Activated CD4-positive, alpha-beta T cell treated with anti-CD3 and anti-CD28 coated beads for 4 hours (primary cell): ENCODE measurements around the gene SORBS2.

Source experiments
- DNase-seq, 2 donors: peaks; one replicate each; pipeline ENCODE4 v3.0.0-alpha.2; 2020

Gene SORBS2

DNA sequence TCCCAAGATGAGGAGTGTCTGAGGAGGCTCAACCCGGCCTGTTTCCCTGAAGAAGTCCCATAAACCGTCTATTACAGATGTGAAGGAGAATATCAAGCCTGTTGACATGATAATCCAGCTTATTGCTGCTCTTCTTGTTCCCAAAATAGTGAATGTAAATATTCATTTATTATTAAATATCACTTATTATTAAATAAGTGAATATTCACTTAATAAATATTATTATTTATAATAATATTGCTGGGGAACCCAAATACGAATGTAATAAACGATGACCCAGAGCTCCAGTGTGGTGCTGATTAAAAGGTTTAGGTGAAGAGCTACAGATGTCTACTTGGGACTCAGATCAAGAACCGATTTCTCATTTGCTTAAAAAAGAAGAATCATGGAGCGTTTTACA is 23.8 kb upstream of the SORBS2 start:
- DNase-seq = no peak

DNA sequence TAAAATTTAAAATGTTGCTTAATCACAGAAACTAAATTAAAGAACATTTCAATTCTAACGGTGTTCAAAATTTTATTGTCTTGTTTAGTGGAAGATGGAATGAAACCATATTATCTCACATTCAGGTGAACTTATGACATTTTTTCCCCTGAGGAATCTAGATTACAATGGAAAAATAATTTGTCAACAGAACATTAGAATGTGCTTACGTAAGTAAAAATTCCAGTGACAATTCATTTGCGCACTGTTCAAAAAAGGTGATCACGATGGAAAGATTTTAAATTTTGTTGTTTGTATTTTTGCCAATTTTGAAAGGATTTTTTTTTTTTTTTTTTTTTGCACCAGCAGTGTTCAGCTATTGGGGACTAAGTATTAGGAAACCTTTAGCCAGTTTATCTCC is 23.3 kb upstream of the SORBS2 start:
- no peak for DNase-seq

DNA sequence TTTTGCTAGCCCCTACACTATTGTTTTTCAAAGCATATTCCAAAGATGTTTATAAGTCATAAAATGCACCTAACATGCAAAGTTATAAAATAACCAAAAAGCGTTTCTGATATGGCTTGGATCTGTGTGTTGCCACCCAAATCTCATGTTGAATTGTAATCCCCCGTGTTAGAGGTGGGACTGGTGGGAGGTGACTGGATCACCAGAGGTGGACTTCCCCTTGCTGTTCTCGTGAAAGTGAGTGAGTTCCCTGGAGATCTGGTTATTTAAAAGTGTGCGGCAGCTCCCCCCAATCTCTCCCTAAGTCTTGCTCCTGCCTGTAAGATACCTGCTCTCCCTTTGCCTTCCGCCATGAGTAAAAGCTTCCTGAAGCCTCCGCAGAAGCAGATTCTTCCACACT is 22.8 kb upstream of the SORBS2 start:
- no peak for DNase-seq

DNA sequence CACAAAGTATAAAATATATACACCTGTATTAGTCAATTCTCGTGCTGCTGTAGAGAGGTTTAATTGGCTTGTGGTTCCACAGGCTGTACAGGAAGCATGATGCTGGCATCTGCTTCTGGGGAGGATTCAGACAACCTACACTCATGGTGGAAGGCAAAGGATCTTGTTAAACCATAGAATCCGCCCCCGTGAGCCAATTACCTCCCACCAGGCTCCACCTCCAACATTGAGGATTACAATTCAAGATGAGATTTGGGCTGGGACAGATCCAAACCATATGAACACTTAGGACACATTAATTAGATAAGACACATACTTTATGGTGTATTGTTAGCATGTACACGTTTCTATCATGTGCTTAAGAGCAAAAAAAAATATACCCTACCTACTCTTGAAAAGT is 22.1 kb upstream of the SORBS2 start:
- no peak for DNase-seq

- DNase-seq = no peak
Measured at GRCh38 chr4:185833055-185833598, 21.1 kb upstream of the SORBS2 start.

DNA sequence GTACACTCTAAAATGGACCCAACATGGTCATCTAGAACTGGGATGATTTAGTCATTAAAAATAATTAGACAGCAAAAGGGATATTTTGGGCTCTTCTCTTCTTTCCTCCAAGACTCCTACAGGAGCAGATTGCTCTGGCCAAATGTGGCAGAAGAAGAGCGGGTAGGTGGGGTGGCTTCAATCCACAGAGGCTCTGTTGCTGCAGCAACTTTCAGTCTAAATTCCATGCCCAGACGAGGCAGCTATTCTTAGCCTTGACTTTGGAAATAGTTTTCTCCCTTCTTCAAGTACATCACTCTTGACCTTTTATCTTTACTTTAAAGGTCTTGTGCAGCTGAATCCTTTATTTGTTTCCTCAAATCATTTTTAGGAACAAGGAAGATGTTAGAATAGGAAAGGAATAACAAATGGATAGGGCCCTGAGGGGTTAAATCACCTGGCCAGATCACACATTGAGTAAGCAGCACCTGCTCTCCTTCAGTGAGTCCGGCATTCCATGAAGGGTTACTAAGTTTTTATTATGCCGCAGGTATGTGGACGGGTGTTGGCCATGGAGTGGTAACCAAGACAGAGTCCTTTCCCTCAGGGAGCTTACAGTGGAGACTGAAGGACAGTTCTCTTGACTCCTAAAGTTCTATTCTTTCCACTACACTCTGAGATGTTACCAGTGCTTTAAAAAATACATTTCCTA is 19.3 kb upstream of the SORBS2 start:
- no peak for DNase-seq

- DNase-seq = no peak
Measured at GRCh38 chr4:185830263-185830994, 18.4 kb upstream of the SORBS2 start.

DNA sequence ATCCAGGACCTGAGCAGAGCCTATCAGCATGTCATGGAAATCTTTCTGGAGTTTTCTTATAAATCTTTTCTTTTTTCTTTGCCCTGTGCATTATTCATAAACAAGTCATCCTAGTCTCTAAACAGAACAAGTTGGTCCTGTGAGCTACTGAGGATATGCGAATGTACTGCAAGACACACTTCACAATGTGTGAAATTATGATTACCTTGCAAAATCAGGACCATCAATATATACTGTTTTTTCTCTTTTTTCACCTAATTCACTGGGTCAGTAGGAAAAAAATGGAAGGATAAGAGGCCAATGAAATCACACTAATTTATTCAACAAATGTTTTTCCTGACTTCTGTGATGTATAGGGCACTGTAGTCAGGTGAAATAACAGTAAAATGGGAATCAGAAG is 14.4 kb upstream of the SORBS2 start:
- DNase-seq = no peak

DNA sequence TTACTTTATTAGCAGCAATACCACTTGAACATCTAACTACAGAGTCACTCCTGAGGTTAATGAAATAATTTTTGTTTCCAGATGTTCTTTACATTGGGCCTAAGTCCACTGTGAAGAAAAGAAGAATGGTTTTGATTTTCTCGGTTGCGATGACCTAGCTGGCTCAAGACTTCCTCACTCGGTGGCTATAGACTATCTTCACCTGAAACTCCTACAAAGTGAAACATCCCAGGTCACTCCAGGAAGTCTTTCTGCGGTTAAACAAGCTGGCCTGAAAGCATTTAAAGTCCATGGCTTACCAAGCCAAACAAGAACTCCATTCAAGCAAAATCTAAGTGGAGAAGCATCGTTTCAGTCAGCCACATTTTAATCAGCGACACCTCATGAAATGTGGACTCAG is 13.7 kb upstream of the SORBS2 start:
- DNase-seq = no peak

- no peak for DNase-seq
Measured at GRCh38 chr4:185822791-185823190, 10.8 kb upstream of the SORBS2 start.

DNA sequence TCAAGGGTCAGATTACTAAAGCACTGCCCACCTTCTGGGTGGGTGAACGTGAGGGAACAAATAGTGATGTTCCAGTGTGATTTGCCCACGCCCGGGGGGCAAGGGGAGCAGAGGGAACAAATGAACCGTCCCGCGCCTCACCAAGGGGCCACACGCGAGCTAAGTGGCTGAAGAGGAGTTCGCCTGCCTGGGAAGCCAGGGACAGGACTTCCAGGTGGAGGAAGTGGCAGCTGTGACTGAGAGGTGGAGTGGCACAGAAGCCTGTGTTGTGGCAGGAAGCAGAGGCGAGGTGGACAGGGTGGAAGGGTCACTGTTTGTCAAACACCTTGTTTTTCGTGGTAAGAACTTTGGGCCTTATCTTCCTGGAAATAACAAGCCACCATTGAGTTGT is 9.0 kb upstream of the SORBS2 start:
- DNase-seq = no peak

- no peak for DNase-seq
Measured at GRCh38 chr4:185820146-185821028, 8.4 kb upstream of the SORBS2 start.

DNA sequence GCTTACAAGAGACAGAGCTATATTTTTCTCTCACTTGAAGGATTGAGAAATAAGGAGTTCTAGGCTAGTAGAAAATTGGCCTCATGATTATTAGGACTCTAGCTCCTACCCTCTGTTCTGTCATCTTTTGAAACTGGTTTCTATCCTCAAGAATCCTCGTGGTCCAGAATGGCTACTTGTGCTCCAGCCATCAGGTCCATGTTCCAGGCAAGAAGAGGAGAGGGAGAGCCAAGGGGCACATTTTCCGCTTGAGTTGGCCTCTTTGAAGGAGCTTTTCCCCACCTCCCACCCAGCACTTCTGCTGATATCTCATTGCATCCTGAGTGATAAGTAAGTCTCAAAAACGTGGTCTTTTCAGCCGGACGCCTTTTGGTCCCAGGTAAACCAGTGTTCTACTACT is 7.2 kb upstream of the SORBS2 start:
- no peak for DNase-seq

- DNase-seq = no peak
Measured at GRCh38 chr4:185817403-185817818, 5.4 kb upstream of the SORBS2 start.

- no peak for DNase-seq
Measured at GRCh38 chr4:185813133-185813532, 1.1 kb upstream of the SORBS2 start.

DNA sequence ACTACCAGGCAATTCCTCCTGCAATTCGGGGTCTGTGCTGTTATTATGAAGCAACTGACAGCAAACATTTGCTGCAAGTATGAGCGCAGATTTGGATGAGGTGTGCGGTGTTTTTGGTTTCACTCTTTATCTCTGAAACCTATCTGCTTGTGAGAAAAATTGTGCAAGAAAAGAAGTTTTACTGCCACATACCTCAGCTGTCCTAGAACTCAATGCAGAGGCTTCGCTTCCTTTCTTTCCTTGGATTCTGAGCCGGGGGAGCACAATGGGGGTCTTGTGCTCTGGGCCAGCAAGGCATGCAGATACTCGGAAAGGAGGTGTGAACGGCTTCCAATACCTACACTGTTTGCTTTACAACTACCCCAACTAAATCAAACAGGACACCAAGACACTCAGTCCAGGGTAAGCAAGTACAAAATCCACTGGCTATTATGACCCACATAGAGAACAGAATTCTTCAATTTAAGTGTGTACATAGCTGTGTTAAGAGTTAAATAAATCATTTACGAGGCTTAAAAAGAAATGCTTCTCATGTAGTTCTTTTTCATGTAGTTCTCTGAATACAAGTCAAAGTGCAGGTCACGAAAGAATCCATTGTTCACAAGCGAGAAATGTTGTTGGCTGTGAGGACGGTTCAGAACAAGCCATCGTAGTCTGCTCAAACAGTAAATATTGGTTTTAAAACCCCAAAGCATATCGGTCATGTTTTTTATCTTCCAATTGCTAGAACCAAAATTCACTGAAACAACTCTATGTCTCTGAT is 1.1 kb downstream of the SORBS2 start:
- no peak for DNase-seq

GRCh38 chr4:185809533-185810071 is 2.4 kb downstream of the SORBS2 start:
- DNase-seq = no peak

DNA sequence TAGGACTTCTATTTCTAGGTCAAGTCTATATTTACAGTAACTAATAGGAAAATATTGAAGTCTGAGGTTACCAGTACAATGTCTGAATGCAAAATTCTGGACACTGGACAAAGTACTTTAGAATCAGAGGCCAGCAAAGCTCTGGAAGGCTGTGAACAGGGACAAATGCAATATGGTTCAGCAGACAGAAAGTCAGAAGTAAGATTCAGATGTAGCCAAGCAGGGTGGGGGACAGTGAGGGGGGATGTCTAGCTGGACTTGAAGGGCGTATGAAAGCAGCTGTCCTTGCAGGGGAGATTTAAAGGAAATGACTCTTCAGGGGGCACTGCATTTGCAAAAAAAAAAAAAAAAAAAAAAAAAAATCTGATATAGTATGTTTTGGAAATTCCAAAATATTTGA is 2.9 kb downstream of the SORBS2 start:
- no peak for DNase-seq

DNA sequence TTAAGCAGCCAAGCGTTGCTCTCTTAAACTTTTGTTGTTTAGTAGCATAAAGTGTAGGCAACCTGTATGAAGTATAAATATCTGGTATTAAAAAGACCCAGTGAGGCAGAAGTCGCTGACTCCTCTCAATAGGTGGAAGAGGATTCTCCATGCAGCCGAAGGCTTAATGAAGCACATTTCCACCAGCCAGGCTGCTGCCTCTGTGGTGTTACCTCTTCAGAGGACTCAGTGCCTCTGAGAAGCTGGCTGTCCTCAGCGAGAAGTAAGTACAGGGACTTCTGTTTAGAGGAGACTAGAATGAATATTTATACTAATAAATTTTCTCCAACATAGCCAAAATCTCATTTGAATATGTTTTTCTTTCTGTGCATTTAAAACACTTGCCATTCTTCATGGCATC is 6.0 kb downstream of the SORBS2 start:
- DNase-seq = no peak

- DNase-seq = no peak
Measured at GRCh38 chr4:185805262-185805802, 6.7 kb downstream of the SORBS2 start.

DNA sequence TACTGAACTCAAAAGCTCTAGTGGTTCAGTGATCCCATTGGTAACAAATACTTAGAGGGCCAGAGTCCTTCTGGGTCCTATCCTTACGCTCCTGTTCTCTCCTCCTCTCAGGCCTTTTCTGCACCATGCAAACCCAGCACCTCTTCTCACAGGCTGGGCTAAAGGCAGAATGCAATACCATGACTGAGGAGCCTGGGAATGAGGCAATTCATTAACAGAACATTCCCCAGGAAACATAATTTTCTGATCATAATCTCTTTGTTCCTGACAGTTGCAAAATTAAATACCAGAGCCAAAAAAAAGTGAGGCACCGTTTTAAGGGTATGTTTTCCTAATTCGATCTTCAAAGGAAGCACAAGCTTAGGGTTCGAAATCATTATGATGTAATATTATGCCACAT is 9.0 kb downstream of the SORBS2 start:
- no peak for DNase-seq

GRCh38 chr4:185801471-185801870 is 10.5 kb downstream of the SORBS2 start:
- DNase-seq = no peak
